ENCODE data around the gene PTX3.

PTX3 gene

DNA sequence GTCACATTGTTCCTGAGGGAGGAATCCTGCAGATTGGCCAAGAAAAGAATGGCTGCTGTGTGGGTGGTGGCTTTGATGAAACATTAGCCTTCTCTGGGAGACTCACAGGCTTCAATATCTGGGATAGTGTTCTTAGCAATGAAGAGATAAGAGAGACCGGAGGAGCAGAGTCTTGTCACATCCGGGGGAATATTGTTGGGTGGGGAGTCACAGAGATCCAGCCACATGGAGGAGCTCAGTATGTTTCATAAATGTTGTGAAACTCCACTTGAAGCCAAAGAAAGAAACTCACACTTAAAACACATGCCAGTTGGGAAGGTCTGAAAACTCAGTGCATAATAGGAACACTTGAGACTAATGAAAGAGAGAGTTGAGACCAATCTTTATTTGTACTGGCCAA is 6.1 kb downstream of the PTX3 start:
- no peaks in the 10 kb centered on the region for H3K4me1 Mint-ChIP-seq (ENCODE audit: low read depth in 2 of 2)
- H3K27ac Mint-ChIP-seq: no peak overlapping the region
- H3K27me3 Mint-ChIP-seq: peaks cover 14 to 19% of the 10 kb centered on the region in 2 donors
- no peak for DNase-seq
- no peaks in the 10 kb centered on the region for H3K36me3 Mint-ChIP-seq (ENCODE audit: insufficient read depth)
- no peak overlapping the region for H3K4me3 Mint-ChIP-seq
- ATAC-seq (replicated peaks): no peak
- peaks cover 0 to 3% of the 10 kb centered on the region in 2 donors for H3K9me3 Mint-ChIP-seq

- Mint-ChIP-seq H3K4me3 (no peak overlapping the region), H3K27me3 (peaks cover 0 to 7% of the 10 kb centered on the region in 2 donors), H3K4me1 (ENCODE audit: low read depth in 2 of 2) (no peaks in the 10 kb centered on the region), H3K9me3 (peaks cover 0 to 3% of the 10 kb centered on the region in 2 donors), H3K27ac (no peak overlapping the region), H3K36me3 (ENCODE audit: insufficient read depth) (no peaks in the 10 kb centered on the region)
- DNase-seq (no peak), ATAC-seq (replicated peaks) (no peak)
These were observed 7.5 kb downstream of the PTX3 start for GRCh38 chr3:157443905-157444796.

DNA sequence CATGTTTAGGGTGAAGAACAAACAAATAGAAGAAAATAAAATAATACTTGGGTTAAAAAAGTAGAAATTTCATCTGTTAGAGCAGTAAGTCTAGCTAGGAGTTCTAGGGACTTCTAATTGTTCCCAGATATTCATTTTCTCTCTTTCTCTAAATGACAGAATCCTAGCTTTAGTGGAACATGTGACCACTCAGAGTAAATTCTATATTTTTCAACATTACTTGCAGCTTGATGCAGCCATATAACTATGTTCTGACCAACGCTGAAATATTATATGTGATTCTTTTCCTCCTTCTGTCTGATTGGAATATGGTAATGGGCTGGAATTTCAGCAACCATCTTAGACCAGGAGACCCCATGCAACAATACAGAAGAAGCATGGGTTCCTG is 8.1 kb downstream of the PTX3 start:
- Mint-ChIP-seq H3K36me3 (ENCODE audit: insufficient read depth) (no peaks in the 10 kb centered on the region), H3K4me1 (ENCODE audit: low read depth in 2 of 2) (no peaks in the 10 kb centered on the region), H3K4me3 (no peak overlapping the region), H3K27me3 (peaks cover 0 to under 1% of the 10 kb centered on the region in 2 donors), H3K9me3 (peaks cover 0 to 3% of the 10 kb centered on the region in 2 donors), H3K27ac (no peak overlapping the region)
- DNase-seq: no peak
- no peak for ATAC-seq (replicated peaks)

- Mint-ChIP-seq H3K9me3 (peaks cover 0 to 3% of the 10 kb centered on the region in 2 donors), H3K36me3 (ENCODE audit: insufficient read depth) (no peaks in the 10 kb centered on the region), H3K27ac (no peak overlapping the region), H3K27me3 (no peaks in the 10 kb centered on the region), H3K4me1 (ENCODE audit: low read depth in 2 of 2) (no peaks in the 10 kb centered on the region), H3K4me3 (no peak overlapping the region)
- ATAC-seq (replicated peaks) (no peak), DNase-seq (no peak)
These were observed 9.2 kb downstream of the PTX3 start for GRCh38 chr3:157445857-157446256.

DNA sequence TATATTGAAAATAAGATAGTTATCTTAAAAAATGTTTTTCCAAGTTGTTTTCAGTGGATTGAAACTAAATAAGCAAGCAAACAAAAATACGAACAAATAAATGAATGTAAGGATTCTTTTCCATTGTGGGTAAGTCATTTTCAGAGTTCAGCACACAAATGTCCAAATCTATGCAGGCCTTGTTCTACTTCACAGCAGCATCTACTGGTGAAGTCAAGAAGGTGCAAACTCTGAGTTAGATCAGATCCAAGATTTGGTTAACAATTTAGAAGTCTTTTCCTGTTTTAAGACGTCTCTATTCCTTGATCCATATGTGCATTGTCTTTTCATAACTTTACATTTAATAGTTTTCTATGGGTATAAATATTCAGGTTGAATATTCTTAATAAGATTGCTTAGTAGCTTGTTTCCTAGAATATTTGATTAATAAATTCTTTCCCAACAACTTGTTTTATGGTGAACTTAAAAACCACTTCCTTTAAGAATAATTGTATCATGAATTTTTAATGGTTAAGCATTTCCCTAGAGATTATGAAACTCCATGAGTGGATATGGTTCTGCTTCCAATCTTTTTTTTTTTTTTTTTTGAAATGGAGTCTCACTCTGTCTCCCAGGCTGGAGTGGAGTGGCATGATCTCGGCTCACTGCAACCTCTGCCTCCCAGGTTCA is 10.5 kb downstream of the PTX3 start:
- Mint-ChIP-seq H3K9me3 (peaks cover 0 to 3% of the 10 kb centered on the region in 2 donors), H3K27ac (no peak overlapping the region), H3K4me3 (no peak overlapping the region), H3K4me1 (ENCODE audit: low read depth in 2 of 2) (no peaks in the 10 kb centered on the region), H3K27me3 (peaks cover 0 to 3% of the 10 kb centered on the region in 2 donors), H3K36me3 (ENCODE audit: insufficient read depth) (no peaks in the 10 kb centered on the region)
- ATAC-seq (replicated peaks) (no peak), DNase-seq (no peak)

DNA sequence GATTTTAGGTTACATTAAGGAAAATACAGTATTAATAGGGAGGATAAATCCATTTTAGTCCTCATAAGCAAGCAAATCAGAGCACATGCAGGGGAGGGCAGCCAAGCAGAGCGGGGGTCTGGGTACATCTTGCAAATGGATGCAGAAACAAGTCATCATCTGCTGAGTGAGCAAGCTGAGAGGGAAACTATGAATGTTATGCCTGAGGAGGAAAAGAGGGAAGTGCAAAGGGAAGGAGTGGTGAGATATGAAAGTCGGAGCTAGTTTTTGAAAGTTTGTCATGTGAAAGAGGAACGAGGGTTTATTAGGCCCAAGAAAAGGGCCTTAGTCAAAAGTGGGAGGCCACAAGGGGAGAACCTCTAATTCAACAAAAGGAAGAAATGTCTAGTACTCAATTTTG is 15.4 kb downstream of the PTX3 start:
- H3K4me3 Mint-ChIP-seq: no peak overlapping the region
- H3K4me1 Mint-ChIP-seq (ENCODE audit: low read depth in 2 of 2): no peaks in the 10 kb centered on the region
- DNase-seq (no peak), ATAC-seq (replicated peaks) (no peak)
- H3K9me3 Mint-ChIP-seq: no peaks in the 10 kb centered on the region
- peaks cover 0 to 5% of the 10 kb centered on the region in 2 donors for H3K27me3 Mint-ChIP-seq
- no peak overlapping the region for H3K27ac Mint-ChIP-seq
- no peaks in the 10 kb centered on the region for H3K36me3 Mint-ChIP-seq (ENCODE audit: insufficient read depth)

- no peaks in the 10 kb centered on the region for H3K36me3 Mint-ChIP-seq (ENCODE audit: insufficient read depth)
- no peak for DNase-seq
- no peak overlapping the region for H3K4me3 Mint-ChIP-seq
- no peak for ATAC-seq (replicated peaks)
- no peaks in the 10 kb centered on the region for H3K4me1 Mint-ChIP-seq (ENCODE audit: low read depth in 2 of 2)
- H3K27me3 Mint-ChIP-seq: peaks cover 0 to 5% of the 10 kb centered on the region in 2 donors
- no peaks in the 10 kb centered on the region for H3K9me3 Mint-ChIP-seq
- no peak overlapping the region for H3K27ac Mint-ChIP-seq
These were observed 17.2 kb downstream of the PTX3 start for GRCh38 chr3:157453824-157454223.

DNA sequence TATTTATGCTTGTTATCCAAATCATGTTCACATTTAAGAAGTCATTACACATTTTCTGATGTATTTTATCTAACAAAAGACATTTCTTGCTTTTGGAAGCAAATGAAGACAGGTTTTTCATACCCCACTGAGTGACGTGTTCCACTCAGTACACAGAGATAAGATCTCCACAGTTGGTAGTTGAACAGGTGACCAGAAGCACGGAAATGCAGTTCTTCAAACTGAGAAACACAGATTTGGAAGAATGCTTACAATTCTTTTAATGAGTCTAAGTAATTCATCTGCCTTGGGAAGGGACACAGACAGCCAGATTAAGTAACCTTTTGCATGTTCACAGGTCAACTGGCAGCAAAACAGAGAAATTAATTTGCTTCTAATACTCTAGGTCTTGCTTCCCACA is 23.1 kb downstream of the PTX3 start:
- DNase-seq (no peak), ATAC-seq (replicated peaks) (no peak)
- Mint-ChIP-seq H3K9me3 (peaks cover 0 to 2% of the 10 kb centered on the region in 2 donors), H3K4me1 (ENCODE audit: low read depth in 2 of 2) (no peaks in the 10 kb centered on the region), H3K36me3 (ENCODE audit: insufficient read depth) (no peaks in the 10 kb centered on the region), H3K27ac (no peak overlapping the region), H3K4me3 (no peak overlapping the region), H3K27me3 (peaks cover 11 to 18% of the 10 kb centered on the region in 2 donors)

GRCh38 chr3:157460253-157460652 is 23.6 kb downstream of the PTX3 start:
- ATAC-seq (replicated peaks) (no peak), DNase-seq (no peak)
- Mint-ChIP-seq H3K4me1 (ENCODE audit: low read depth in 2 of 2) (no peaks in the 10 kb centered on the region), H3K27ac (no peak overlapping the region), H3K36me3 (ENCODE audit: insufficient read depth) (no peaks in the 10 kb centered on the region), H3K27me3 (peaks cover 11 to 18% of the 10 kb centered on the region in 2 donors), H3K4me3 (no peak overlapping the region), H3K9me3 (peaks cover 0 to 2% of the 10 kb centered on the region in 2 donors)

DNA sequence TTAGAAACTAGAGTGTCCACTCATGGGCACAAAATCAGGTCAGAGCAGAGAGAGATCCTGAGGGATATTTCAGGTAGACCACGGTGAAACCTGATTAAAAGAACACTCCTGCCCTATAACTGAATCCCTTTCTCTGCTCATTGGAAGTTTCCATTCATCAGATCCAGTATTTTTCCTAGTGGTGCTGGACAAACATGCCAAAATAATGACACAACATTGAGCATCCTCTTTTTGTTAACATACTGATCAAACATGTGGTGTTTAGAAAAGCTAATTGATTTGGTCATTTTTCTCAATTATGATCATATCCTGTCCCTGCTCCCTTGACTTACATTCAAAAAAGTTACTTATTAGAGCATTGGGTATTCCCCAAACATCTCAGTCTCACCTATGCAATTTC is 27.2 kb downstream of the PTX3 start:
- H3K27me3 Mint-ChIP-seq: peaks cover 11 to 18% of the 10 kb centered on the region in 2 donors
- H3K4me1 Mint-ChIP-seq (ENCODE audit: low read depth in 2 of 2): no peaks in the 10 kb centered on the region
- ATAC-seq (replicated peaks): no peak
- no peak for DNase-seq
- no peaks in the 10 kb centered on the region for H3K36me3 Mint-ChIP-seq (ENCODE audit: insufficient read depth)
- no peak overlapping the region for H3K27ac Mint-ChIP-seq
- no peak overlapping the region for H3K4me3 Mint-ChIP-seq
- H3K9me3 Mint-ChIP-seq: peaks cover 0 to 2% of the 10 kb centered on the region in 2 donors

DNA sequence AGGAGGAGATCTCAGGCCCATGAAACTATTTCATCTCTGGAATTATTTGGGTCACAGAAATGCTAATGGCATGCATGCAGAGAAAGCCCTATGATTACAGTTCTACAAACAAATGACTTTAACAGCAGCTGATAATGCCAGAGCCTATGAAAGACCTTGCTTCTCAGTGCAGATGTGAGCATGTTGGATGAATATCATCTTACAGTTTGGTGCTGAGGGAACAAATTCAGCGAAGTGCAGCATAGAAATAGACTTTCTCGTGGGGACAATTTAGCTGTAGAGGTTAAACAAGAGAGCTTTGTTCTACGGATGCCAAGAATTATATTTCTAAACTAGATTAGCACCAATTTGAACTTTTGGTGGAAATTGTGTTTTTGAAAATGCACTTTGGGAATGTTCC is 27.7 kb downstream of the PTX3 start:
- H3K36me3 Mint-ChIP-seq (ENCODE audit: insufficient read depth): no peaks in the 10 kb centered on the region
- ATAC-seq (replicated peaks): no peak
- no peaks in the 10 kb centered on the region for H3K4me1 Mint-ChIP-seq (ENCODE audit: low read depth in 2 of 2)
- no peak overlapping the region for H3K27ac Mint-ChIP-seq
- peaks cover 11 to 18% of the 10 kb centered on the region in 2 donors for H3K27me3 Mint-ChIP-seq
- no peak for DNase-seq
- H3K9me3 Mint-ChIP-seq: peaks cover 0 to 2% of the 10 kb centered on the region in 2 donors
- H3K4me3 Mint-ChIP-seq: no peak overlapping the region

DNA sequence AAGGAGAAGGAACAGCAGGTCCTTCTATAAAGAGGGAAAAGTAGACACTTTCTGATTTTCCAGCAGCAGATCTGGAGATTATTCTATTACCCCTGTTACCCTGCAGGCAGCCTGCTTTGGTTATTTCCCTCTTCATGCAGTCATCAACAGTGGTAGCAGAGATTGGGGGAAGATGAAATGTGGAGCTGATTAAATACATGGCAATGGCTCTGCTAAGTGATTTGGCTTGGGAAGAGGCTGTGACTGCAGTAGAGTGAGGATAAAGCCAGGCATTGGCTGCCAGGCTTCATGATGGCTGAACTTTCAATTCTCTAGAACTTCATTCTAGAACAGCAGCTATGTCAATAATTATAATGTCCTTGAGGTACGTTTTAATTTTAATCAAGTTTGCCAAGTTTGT is 29.1 kb downstream of the PTX3 start:
- Mint-ChIP-seq H3K4me3 (no peak overlapping the region), H3K9me3 (no peaks in the 10 kb centered on the region), H3K4me1 (ENCODE audit: low read depth in 2 of 2) (no peaks in the 10 kb centered on the region), H3K27me3 (peaks cover under 1 to 10% of the 10 kb centered on the region in 2 donors), H3K36me3 (ENCODE audit: insufficient read depth) (no peaks in the 10 kb centered on the region), H3K27ac (no peak overlapping the region)
- ATAC-seq (replicated peaks) (no peak), DNase-seq (no peak)

- no peaks in the 10 kb centered on the region for H3K36me3 Mint-ChIP-seq (ENCODE audit: insufficient read depth)
- no peak overlapping the region for H3K27ac Mint-ChIP-seq
- DNase-seq: no peak
- H3K9me3 Mint-ChIP-seq: no peaks in the 10 kb centered on the region
- no peaks in the 10 kb centered on the region for H3K4me1 Mint-ChIP-seq (ENCODE audit: low read depth in 2 of 2)
- H3K27me3 Mint-ChIP-seq: no peaks in the 10 kb centered on the region
- H3K4me3 Mint-ChIP-seq: no peak overlapping the region
- no peak for ATAC-seq (replicated peaks)
These were observed 30.6 kb downstream of the PTX3 start for GRCh38 chr3:157467200-157467599.

All from effector memory CD8-positive, alpha-beta T cell (primary cell).